K562 (cell line): ENCODE measurements around the gene GPR78. TPM values are rescaled to one million over a fixed set of nuclear protein-coding genes. Genes with fewer than 3 reads are reported as not detected.
A peak's percentile ranks its signal among the peaks of the same experiment; 100 is the strongest.

Experiments used
- ATF3 ChIP-seq, 2 experiments: fragments of 450-650 bp in 1 of 2; sonication (generic) in 1 of 2; formaldehyde crosslinking in 1 of 2; IDR thresholded peaks in 1 of 2; conservative IDR thresholded peaks in 1 of 2; 2 replicates each; pipeline versions ENCODE4 v1.6.1 to v1.8.1; 2016 to 2023; ENCODE audit warnings: mild to moderate bottlenecking in 2 of 2, moderate library complexity in 2 of 2, inconsistent platforms in 1 of 2, missing genetic modification reagents in 1 of 2
- CREB5 ChIP-seq: fragments of 250-450 bp; sonication (Bioruptor Pico); IDR thresholded peaks from 2 replicates; pipeline ENCODE4 v1.5.0; 2020; ENCODE audit warnings: mild to moderate bottlenecking
- GTF2F1 ChIP-seq: IDR thresholded peaks from 2 replicates; pipeline ENCODE4 v1.6.1; 2011; ENCODE audit warnings: low read depth, low read length, improper control_type of control experiment
- LEF1 ChIP-seq: fragments of 450-650 bp; IDR thresholded peaks from 2 replicates; pipeline ENCODE4 v1.6.1; 2016; ENCODE audit warnings: mild to moderate bottlenecking
- PML ChIP-seq: IDR thresholded peaks from 2 replicates; pipeline ENCODE4 v1.6.1; 2012; ENCODE audit warnings: low read length, inconsistent platforms
- RERE ChIP-seq: sonication (generic); formaldehyde crosslinking; IDR thresholded peaks from 2 replicates; pipeline ENCODE4 v1.8.0; 2023; ENCODE audit warnings: missing genetic modification reagents, mild to moderate bottlenecking, borderline replicate concordance
- ZZZ3 ChIP-seq: fragments of 450-650 bp; IDR thresholded peaks from 2 replicates; pipeline ENCODE4 v1.6.1; 2016; ENCODE audit warnings: antibody characterized with exemption, mild to moderate bottlenecking, moderate library complexity
- polyA plus RNA-seq, 8 experiments: library from polyadenylated mRNA; depleted of rRNA in 4 of 8; stranded (reverse) in 5 of 8; unstranded in 3 of 8; fragments of >200 nt; fragmentation: Nextera tagmentation in 2 of 8; fragmentation: Illumina TruSeq in 1 of 8; extraction: Ambion mirVana in 2 of 8; extraction: Trizol in 1 of 8; gene quantifications; 2 replicates each; pipeline versions ENCODE4 v1.2.1 to v1.2.3, GENCODE V29; 2011 to 2014; ENCODE audit warnings: inconsistent platforms in 1 of 8, missing spikeins in 1 of 8
- total RNA-seq, 7 experiments: library from RNA; depleted of rRNA in 6 of 7; stranded (reverse); fragments of >200 nt in 6 of 7; fragmentation: Illumina TruSeq in 2 of 7; extraction: Trizol in 2 of 7; gene quantifications; 2 replicates each; pipeline versions ENCODE4 v1.2.1 to v1.2.3, GENCODE V29; 2011 to 2021; ENCODE audit warnings: low replicate concordance in 1 of 7

Gene GPR78
- total and polyA plus RNA-seq, 9 of the 15 experiments (the other 6 are each of a cell fraction or from before 2014, with no cell fraction given) = 0.04 to 0.13 (median 0.07) TPM; not detected in 4

GRCh38 chr4:8594097-8595038 lies 14.2 kb downstream of the GPR78 start (continued):
- TF ChIP-seq ATF3 (IDR thresholded peaks at IDR 0.05) (0 out of 2 replicates have a peak, but pooled peaks have one; percentile 29), ATF3 (CRISPR knock-in tag; conservative IDR thresholded peaks at IDR 0.05) (no peak), GTF2F1 (no peak), PML (no peak), CREB5 (CRISPR knock-in tag) (no peak), LEF1 (no peak), ZZZ3 (no peak), RERE (no peak)
